Caco-2 (cell line): ENCODE results near the gene SOX18. TPM values are rescaled to one million over a fixed set of nuclear protein-coding genes. Genes with fewer than 3 reads are reported as not detected.

Experiments
- BruUV-seq: library from RNA; stranded (reverse); fragments of 400-500 nt; replicated peaks from 2 replicates; lab custom pipeline; 2021; lab: Mats Ljungman, UMichigan
- CTCF ChIA-PET: fragments of 300-600 bp; sonication (Branson Sonifier 250); formaldehyde crosslinking; loops from one replicate; lab custom pipeline; 2022; ENCODE audit warnings: antibody characterized with exemption; lab: Charles Lee
- POLR2A ChIA-PET: fragments of 300-600 bp; sonication (Branson Sonifier 250); formaldehyde crosslinking; loops from one replicate; lab custom pipeline; 2022; ENCODE audit warnings: antibody characterized with exemption; lab: Charles Lee
- DNase-seq, 2 experiments: peaks; one replicate each; pipeline versions ENCODE4 v3.0.0 to v3.0.0-alpha.2; 2020 to 2022
- H3K27me3 ChIP-seq: replicated peaks from 2 replicates; pipeline ENCODE4 v1.6.0; 2011; ENCODE audit warnings: low read length; ENCODE audit not compliant: control insufficient read depth, insufficient read depth
- H3K36me3 ChIP-seq: 2 replicates; pipeline ENCODE4 v1.5.1; 2011; ENCODE audit warnings: low read length; ENCODE audit not compliant: control insufficient read depth, insufficient read depth
- H3K4me1 ChIP-seq: fragments of 250-450 bp; sonication (Bioruptor Pico); 2 replicates; pipeline ENCODE4 v1.5.1; 2020; ENCODE audit warnings: mild to moderate bottlenecking
- H3K4me3 ChIP-seq: 2 replicates; pipeline ENCODE4 v1.5.1; 2011; ENCODE audit warnings: low read depth, mild to moderate bottlenecking, control low read depth, low read length
- H3K9me3 ChIP-seq: fragments of 250-450 bp; sonication (Bioruptor Pico); 2 replicates; pipeline ENCODE4 v1.5.1; 2020; ENCODE audit warnings: mild to moderate bottlenecking, moderate library complexity
- H3K27ac Mint-ChIP-seq: one replicate; pipeline ENCODE4 v1.8.0; 2022; ENCODE audit warnings: mixed read lengths; ENCODE audit not compliant: unreplicated experiment
- H3K27me3 Mint-ChIP-seq: one replicate; pipeline ENCODE4 v1.8.0; 2022; ENCODE audit warnings: mixed read lengths; ENCODE audit not compliant: insufficient read depth, unreplicated experiment
- H3K36me3 Mint-ChIP-seq: one replicate; pipeline ENCODE4 v1.8.0; 2022; ENCODE audit warnings: mild to moderate bottlenecking, mixed read lengths; ENCODE audit not compliant: insufficient read depth, unreplicated experiment
- H3K4me1 Mint-ChIP-seq: one replicate; pipeline ENCODE4 v1.8.0; 2022; ENCODE audit warnings: low read depth, mixed read lengths; ENCODE audit not compliant: unreplicated experiment
- H3K4me3 Mint-ChIP-seq: one replicate; pipeline ENCODE4 v1.8.0; 2022; ENCODE audit warnings: mild to moderate bottlenecking, moderate library complexity, mixed read lengths; ENCODE audit not compliant: unreplicated experiment
- H3K9me3 Mint-ChIP-seq: one replicate; pipeline ENCODE4 v1.8.0; 2022; ENCODE audit warnings: mixed read lengths; ENCODE audit not compliant: unreplicated experiment
- intact Hi-C: fragments of 100-400 bp; cut with micrococcal nuclease; formaldehyde crosslinking; loops from one replicate; pipeline ENCODE4 v1.10.0; 2022; ENCODE audit not compliant: unreplicated experiment
- total RNA-seq: library from RNA; stranded (reverse); gene quantifications from 2 replicates; pipeline ENCODE4 v1.2.3, GENCODE V29; 2022
- TF ChIP-seq, protein P1 (sequence below), 2 experiments: fragments of 200-600 bp in 1 of 2; IDR thresholded peaks; 1 replicate in 1 of 2; 2 replicates in 1 of 2; pipeline versions ENCODE4 v1.5.1 to v1.8.0; 2011 to 2022; ENCODE audit warnings: antibody characterized with exemption in 1 of 2, control low read depth in 1 of 2, inconsistent platforms in 1 of 2, low read depth in 1 of 2, low read length in 1 of 2, mild to moderate bottlenecking in 1 of 2, moderate library complexity in 1 of 2; ENCODE audit not compliant: insufficient read depth in 1 of 2, severe bottlenecking in 1 of 2, unreplicated experiment in 1 of 2

The SOX18 gene
- total RNA-seq, 1 experiment from 2014 or later, result 0.84 TPM

- intact Hi-C loops, result no loop called here
- ChIA-PET POLR2A (no interaction called here), CTCF (no interaction called here)
- Mint-ChIP-seq H3K4me1 (peaks cover 12% of the 10 kb centered on the region), H3K4me3 (no peak overlapping the region), H3K27ac (no peak overlapping the region), H3K27me3 (no peaks in the 10 kb centered on the region), H3K36me3 (peaks cover 100% of the 10 kb centered on the region), H3K9me3 (no peaks in the 10 kb centered on the region)
- Histone ChIP-seq H3K9me3 (no peaks in the 10 kb centered on the region), H3K27me3 (no peaks in the 10 kb centered on the region), H3K4me1 (peaks cover 24% of the 10 kb centered on the region), H3K36me3 (peaks cover 26% of the 10 kb centered on the region), H3K4me3 (no peak overlapping the region)
- no TSS peak for BruUV-seq
- TF ChIP-seq, protein P1, sequence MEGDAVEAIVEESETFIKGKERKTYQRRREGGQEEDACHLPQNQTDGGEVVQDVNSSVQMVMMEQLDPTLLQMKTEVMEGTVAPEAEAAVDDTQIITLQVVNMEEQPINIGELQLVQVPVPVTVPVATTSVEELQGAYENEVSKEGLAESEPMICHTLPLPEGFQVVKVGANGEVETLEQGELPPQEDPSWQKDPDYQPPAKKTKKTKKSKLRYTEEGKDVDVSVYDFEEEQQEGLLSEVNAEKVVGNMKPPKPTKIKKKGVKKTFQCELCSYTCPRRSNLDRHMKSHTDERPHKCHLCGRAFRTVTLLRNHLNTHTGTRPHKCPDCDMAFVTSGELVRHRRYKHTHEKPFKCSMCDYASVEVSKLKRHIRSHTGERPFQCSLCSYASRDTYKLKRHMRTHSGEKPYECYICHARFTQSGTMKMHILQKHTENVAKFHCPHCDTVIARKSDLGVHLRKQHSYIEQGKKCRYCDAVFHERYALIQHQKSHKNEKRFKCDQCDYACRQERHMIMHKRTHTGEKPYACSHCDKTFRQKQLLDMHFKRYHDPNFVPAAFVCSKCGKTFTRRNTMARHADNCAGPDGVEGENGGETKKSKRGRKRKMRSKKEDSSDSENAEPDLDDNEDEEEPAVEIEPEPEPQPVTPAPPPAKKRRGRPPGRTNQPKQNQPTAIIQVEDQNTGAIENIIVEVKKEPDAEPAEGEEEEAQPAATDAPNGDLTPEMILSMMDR (IDR thresholded peaks at IDR 0.05; ENCODE audit: insufficient read depth in 1 of 2, low read depth in 1 of 2, low read length in 1 of 2, severe bottlenecking in 1 of 2, unreplicated experiment in 1 of 2), result no peak
- no peak for DNase-seq
Observed at GRCh38 chr20:64031822-64032314, 17.6 kb downstream of the SOX18 start.

DNA sequence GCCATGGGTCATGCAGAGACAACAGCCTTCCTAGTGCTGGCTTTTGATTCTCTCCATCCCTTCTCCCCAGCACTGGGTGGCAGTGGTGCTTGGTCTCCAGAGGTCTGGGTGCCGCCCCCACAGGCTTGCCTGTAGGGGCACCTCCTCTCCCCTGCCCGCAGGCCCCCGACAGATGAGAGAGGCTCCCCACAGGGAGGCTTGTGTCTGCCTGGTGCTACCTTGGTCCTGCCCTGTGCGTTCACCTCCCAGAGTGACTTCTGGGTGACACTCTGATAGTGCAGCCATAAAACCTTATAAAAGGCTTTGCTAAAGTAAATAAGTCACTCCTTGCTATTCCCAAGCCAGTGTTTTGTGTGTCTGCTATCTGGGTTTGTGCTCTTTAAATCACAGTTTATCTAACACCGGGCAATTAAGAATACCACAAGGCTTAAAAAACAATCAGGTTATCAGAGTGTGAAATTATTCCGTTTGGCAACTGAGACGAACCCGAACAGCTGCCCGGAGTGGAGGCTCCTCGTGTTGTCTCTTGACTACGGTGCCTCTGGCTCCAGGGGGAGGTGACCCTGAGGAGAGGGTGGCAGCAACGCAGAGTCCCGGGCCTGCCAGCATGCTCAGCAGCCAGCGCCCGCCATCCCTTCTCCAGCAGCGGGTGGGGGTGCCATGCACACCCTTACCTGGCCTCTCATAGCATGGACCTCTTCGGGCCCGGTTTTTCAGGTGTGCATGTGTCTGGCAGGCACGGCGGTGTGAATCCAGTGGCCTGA is 18.9 kb downstream of the SOX18 start:
- no peaks in the 10 kb centered on the region for H3K27me3 Mint-ChIP-seq
- peaks cover 13% of the 10 kb centered on the region for H3K4me1 ChIP-seq
- TF ChIP-seq, protein P1 (IDR thresholded peaks at IDR 0.05; ENCODE audit: insufficient read depth in 1 of 2, low read depth in 1 of 2, low read length in 1 of 2, severe bottlenecking in 1 of 2, unreplicated experiment in 1 of 2), result no peak
- peaks cover 100% of the 10 kb centered on the region for H3K36me3 Mint-ChIP-seq
- CTCF ChIA-PET, result interaction anchor here (0.6 to 1.5 kb wide), 3 partner anchors 8 to 90 kb away, joined by 3 to 18 read pairs (median 4); partner anchors contain the start of gene PRPF6
- H3K9me3 Mint-ChIP-seq, result no peaks in the 10 kb centered on the region
- H3K4me3 Mint-ChIP-seq, result no peak overlapping the region
- BruUV-seq, result no TSS peak
- peak; percentile 76 to 80 for DNase-seq
- H3K36me3 ChIP-seq, result peaks cover 34% of the 10 kb centered on the region
- no peaks in the 10 kb centered on the region for H3K9me3 ChIP-seq
- intact Hi-C loops, result no loop called here
- H3K4me3 ChIP-seq, result no peak overlapping the region
- H3K27me3 ChIP-seq, result no peaks in the 10 kb centered on the region
- POLR2A ChIA-PET, result no interaction called here
- no peak overlapping the region for H3K27ac Mint-ChIP-seq
- peaks cover 13% of the 10 kb centered on the region for H3K4me1 Mint-ChIP-seq

DNA sequence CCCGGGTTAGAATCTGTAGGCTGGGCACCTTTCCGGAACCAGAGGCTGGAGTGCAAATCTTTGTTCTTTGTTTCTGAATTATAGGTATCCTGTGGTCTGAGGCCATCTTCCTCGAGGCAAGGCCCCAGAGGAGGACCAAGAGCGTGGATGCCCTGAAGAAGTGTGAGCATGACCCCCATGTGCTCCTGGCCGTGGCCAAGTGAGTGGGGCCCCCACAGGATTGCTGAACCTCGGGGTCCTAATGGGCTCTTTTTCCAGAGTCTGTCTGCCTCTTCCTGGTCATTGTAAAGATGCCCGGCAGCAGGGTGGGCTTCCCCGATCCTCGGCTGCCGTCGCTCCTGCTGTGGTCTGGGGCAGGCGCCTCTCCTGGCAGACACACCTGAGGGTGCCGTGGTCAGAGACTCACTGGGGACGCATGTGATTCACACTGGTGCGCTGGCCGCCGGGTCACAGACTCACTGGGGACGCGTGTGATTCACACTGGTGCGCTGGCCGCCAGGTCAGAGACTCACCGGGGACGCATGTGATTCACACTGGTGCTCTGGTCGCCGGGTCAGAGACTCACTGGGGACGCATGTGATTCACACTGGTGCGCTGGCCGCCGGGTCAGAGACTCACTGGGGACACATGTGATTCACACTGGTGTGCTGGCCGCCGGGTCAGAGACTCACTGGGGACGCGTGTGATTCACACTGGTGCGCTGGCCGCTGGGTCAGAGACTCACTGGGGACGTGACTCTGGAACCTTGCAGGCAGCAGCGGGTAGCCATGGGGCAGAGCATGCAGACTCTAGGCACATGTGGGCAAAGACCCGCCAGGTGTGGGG is 19.9 kb downstream of the SOX18 start:
- CTCF ChIA-PET, result interaction anchor here (1.1 to 3.2 kb wide), 3 partner anchors 9 to 49 kb away, joined by 4 to 18 read pairs (median 17); partner anchors contain the start of gene PRPF6
- peaks cover 24% of the 10 kb centered on the region for H3K4me1 ChIP-seq
- no peak overlapping the region for H3K27ac Mint-ChIP-seq
- H3K36me3 Mint-ChIP-seq, result peaks cover 100% of the 10 kb centered on the region
- H3K4me3 Mint-ChIP-seq, result no peak overlapping the region
- TF ChIP-seq, protein P1 (IDR thresholded peaks at IDR 0.05; ENCODE audit: insufficient read depth in 1 of 2, low read depth in 1 of 2, low read length in 1 of 2, severe bottlenecking in 1 of 2, unreplicated experiment in 1 of 2), result no peak
- H3K27me3 ChIP-seq, result no peaks in the 10 kb centered on the region
- intact Hi-C loops, result no loop called here
- peaks cover 21% of the 10 kb centered on the region for H3K4me1 Mint-ChIP-seq
- no peaks in the 10 kb centered on the region for H3K9me3 ChIP-seq
- H3K27me3 Mint-ChIP-seq, result no peaks in the 10 kb centered on the region
- DNase-seq, result peak in 1 of 2 experiments; percentile 41
- no TSS peak for BruUV-seq
- no peaks in the 10 kb centered on the region for H3K9me3 Mint-ChIP-seq
- H3K4me3 ChIP-seq, result no peak overlapping the region
- peaks cover 42% of the 10 kb centered on the region for H3K36me3 ChIP-seq
- POLR2A ChIA-PET, result no interaction called here
